ENCODE results near the gene FADS6. TPM values are rescaled to one million over a fixed set of nuclear protein-coding genes. Genes with fewer than 3 reads are reported as not detected.

FADS6 gene
- total RNA-seq, 1 donor: not detected

- DNase-seq (ENCODE audit: low read depth): no peak
- TF ChIP-seq CTCF (IDR thresholded peaks at IDR 0.05; ENCODE audit: insufficient read depth, low read length): no peak
- no peak overlapping the region for H3K4me3 ChIP-seq (ENCODE audit: low read depth, low read length)
Observed at GRCh38 chr17:74882517-74883240, 10.8 kb downstream of the FADS6 start.

- H3K4me3 ChIP-seq (ENCODE audit: low read depth, low read length): no peak overlapping the region
- no peak for DNase-seq (ENCODE audit: low read depth)
- TF ChIP-seq CTCF (IDR thresholded peaks at IDR 0.05; ENCODE audit: insufficient read depth, low read length): no peak
Observed at GRCh38 chr17:74881073-74881472, 12.4 kb downstream of the FADS6 start.

- DNase-seq (ENCODE audit: low read depth): no peak
- no peak overlapping the region for H3K4me3 ChIP-seq (ENCODE audit: low read depth, low read length)
- no peak for TF ChIP-seq CTCF (IDR thresholded peaks at IDR 0.05; ENCODE audit: insufficient read depth, low read length)
Observed at GRCh38 chr17:74879308-74879707, 14.1 kb downstream of the FADS6 start.

GRCh38 chr17:74878658-74879057 lies 14.8 kb downstream of the FADS6 start:
- TF ChIP-seq CTCF (IDR thresholded peaks at IDR 0.05; ENCODE audit: insufficient read depth, low read length): no peak
- no peak for DNase-seq (ENCODE audit: low read depth)
- H3K4me3 ChIP-seq (ENCODE audit: low read depth, low read length): no peak overlapping the region

- TF ChIP-seq CTCF (IDR thresholded peaks at IDR 0.05; ENCODE audit: insufficient read depth, low read length): no peak
- peak; percentile 60 for DNase-seq (ENCODE audit: low read depth)
- H3K4me3 ChIP-seq (ENCODE audit: low read depth, low read length): no peak overlapping the region
Observed at GRCh38 chr17:74877592-74878548, 15.6 kb downstream of the FADS6 start.

- TF ChIP-seq CTCF (IDR thresholded peaks at IDR 0.05; ENCODE audit: insufficient read depth, low read length): no peak
- DNase-seq (ENCODE audit: low read depth): no peak
- no peak overlapping the region for H3K4me3 ChIP-seq (ENCODE audit: low read depth, low read length)
Observed at GRCh38 chr17:74875977-74876593, 17.3 kb downstream of the FADS6 start.

All from fibroblast of the aortic adventitia (primary cell).